Activated CD4-positive, alpha-beta T cell treated with anti-CD3 and anti-CD28 coated beads for 24 hours (primary cell): ENCODE results near the gene TERT.

ENCODE experiments used
- DNase-seq, 2 donors: peaks; one replicate each; pipeline ENCODE4 v3.0.0-alpha.2; 2020; ENCODE audit warnings: low read depth in 2 of 2

The TERT gene

GRCh38 chr5:1318659-1319251 lies 23.9 kb upstream of the TERT start:
- no peak for DNase-seq

- DNase-seq: no peak
These were observed 23.2 kb upstream of the TERT start for GRCh38 chr5:1317921-1318565.

GRCh38 chr5:1316588-1317340 lies 21.9 kb upstream of the TERT start:
- DNase-seq: no peak

GRCh38 chr5:1315709-1316587 lies 21.1 kb upstream of the TERT start:
- DNase-seq: no peak

- DNase-seq: no peak
These were observed 20.3 kb upstream of the TERT start for GRCh38 chr5:1315018-1315708.

GRCh38 chr5:1314564-1314982 lies 19.7 kb upstream of the TERT start:
- no peak for DNase-seq

- DNase-seq: no peak
These were observed 18.3 kb upstream of the TERT start for GRCh38 chr5:1312993-1313833.

GRCh38 chr5:1312206-1312605 lies 17.3 kb upstream of the TERT start:
- no peak for DNase-seq

- no peak for DNase-seq
These were observed 16.7 kb upstream of the TERT start for GRCh38 chr5:1311439-1312055.

GRCh38 chr5:1310118-1310517 lies 15.2 kb upstream of the TERT start:
- DNase-seq: no peak

GRCh38 chr5:1304033-1304432 lies 9.2 kb upstream of the TERT start:
- no peak for DNase-seq

- DNase-seq: no peak
These were observed 7.4 kb upstream of the TERT start for GRCh38 chr5:1302258-1302657.

GRCh38 chr5:1300581-1301083 lies 5.8 kb upstream of the TERT start:
- no peak for DNase-seq

GRCh38 chr5:1299961-1300360 lies 5.1 kb upstream of the TERT start:
- no peak for DNase-seq

GRCh38 chr5:1299511-1299850 lies 4.6 kb upstream of the TERT start:
- no peak for DNase-seq

- DNase-seq: no peak
These were observed 4.0 kb upstream of the TERT start for GRCh38 chr5:1298723-1299510.

GRCh38 chr5:1298067-1298551 lies 3.2 kb upstream of the TERT start:
- DNase-seq: no peak

- no peak for DNase-seq
These were observed 2.4 kb upstream of the TERT start for GRCh38 chr5:1297243-1297642.

- no peak for DNase-seq
These were observed 776 bp upstream of the TERT start for GRCh38 chr5:1295650-1296037.
